Breast epithelium (tissue), 3 donors: ENCODE measurements around the gene TMED10.

Source experiments
- CTCF ChIP-seq, 3 donors: fragments of 450-650 bp; IDR thresholded peaks; one replicate each; pipeline ENCODE4 v1.5.1; 2016 to 2017; ENCODE audit warnings: antibody characterized with exemption in 3 of 3, mild to moderate bottlenecking in 3 of 3, moderate library complexity in 3 of 3
- POLR2A ChIP-seq: fragments of 450-650 bp; IDR thresholded peaks from one replicate; pipeline ENCODE4 v1.6.1; 2016; ENCODE audit warnings: antibody characterized with exemption, mild to moderate bottlenecking, moderate library complexity

DNA sequence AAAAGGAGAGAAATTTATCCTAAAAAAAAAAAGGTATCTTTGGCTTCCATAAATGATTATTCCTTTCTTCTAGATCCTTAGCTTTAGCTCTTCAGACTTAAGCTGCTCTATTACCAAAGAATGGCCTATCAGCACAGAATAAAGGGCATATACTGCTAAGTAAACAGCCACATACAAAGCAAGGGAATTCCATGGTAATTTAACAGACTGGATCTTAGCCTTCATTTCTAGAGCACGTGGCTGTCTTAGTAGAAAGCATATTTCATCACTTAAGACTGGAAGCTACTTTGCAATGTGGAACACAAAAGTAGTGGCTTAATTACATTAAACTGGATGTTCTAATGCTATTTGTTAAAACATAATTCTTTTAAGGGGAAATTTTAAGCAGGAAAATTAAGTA is 23.1 kb downstream of the TMED10 start:
- TF ChIP-seq CTCF (IDR thresholded peaks at IDR 0.05): no peak
- no peak for TF ChIP-seq POLR2A
